HepG2 (cell line): ENCODE results near the gene NSD1. TPM values are rescaled to one million over a fixed set of nuclear protein-coding genes. Genes with fewer than 3 reads are reported as not detected.

Source experiments
- CAMTA2 ChIP-seq: sonication (generic); formaldehyde crosslinking; IDR thresholded peaks from 2 replicates; pipeline ENCODE4 v1.4.0; 2020; ENCODE audit warnings: mild to moderate bottlenecking, missing genetic modification reagents, borderline replicate concordance
- ETV5 ChIP-seq: IDR thresholded peaks from 2 replicates; pipeline ENCODE4 v1.6.1; 2018; ENCODE audit warnings: missing biosample characterization, missing genetic modification reagents, inconsistent platforms, borderline replicate concordance
- HOXA5 ChIP-seq: sonication (generic); formaldehyde crosslinking; IDR thresholded peaks from 2 replicates; pipeline ENCODE4 v1.4.0; 2020; ENCODE audit warnings: missing genetic modification reagents
- MBD4 ChIP-seq: IDR thresholded peaks from 2 replicates; pipeline ENCODE4 v1.6.1; 2012; ENCODE audit warnings: low read length, inconsistent platforms, borderline replicate concordance
- NFE2 ChIP-seq: sonication (generic); formaldehyde crosslinking; IDR thresholded peaks from 2 replicates; pipeline ENCODE4 v1.4.0; 2020; ENCODE audit warnings: missing genetic modification reagents
- SAP130 ChIP-seq: IDR thresholded peaks from 2 replicates; pipeline ENCODE4 v1.6.1; 2016; ENCODE audit warnings: low read depth
- SKI ChIP-seq: fragments of 450-650 bp; IDR thresholded peaks from one replicate; pipeline ENCODE4 v1.6.1; 2018; ENCODE audit warnings: mild to moderate bottlenecking; ENCODE audit not compliant: partially characterized antibody
- TGIF2 ChIP-seq: IDR thresholded peaks from 2 replicates; pipeline ENCODE4 v1.6.1; 2016; ENCODE audit warnings: control low read depth, missing compliant biosample characterization
- ZFP36L1 ChIP-seq: sonication (generic); formaldehyde crosslinking; IDR thresholded peaks from 2 replicates; pipeline ENCODE4 v1.8.0; 2022; ENCODE audit warnings: mild to moderate bottlenecking, missing genetic modification reagents, moderate library complexity
- ZMYM3 ChIP-seq: sonication (generic); formaldehyde crosslinking; IDR thresholded peaks from 2 replicates; pipeline ENCODE4 v1.5.1; 2020; ENCODE audit warnings: mild to moderate bottlenecking, missing genetic modification reagents
- ZSCAN22 ChIP-seq: sonication (generic); formaldehyde crosslinking; IDR thresholded peaks from 2 replicates; pipeline ENCODE4 v1.4.0; 2020; ENCODE audit warnings: mild to moderate bottlenecking, missing genetic modification reagents
- polyA plus RNA-seq, 8 experiments: library from polyadenylated mRNA; depleted of rRNA in 3 of 8; stranded (reverse) in 7 of 8; unstranded in 1 of 8; fragments of >200 nt; fragmentation: Illumina TruSeq in 4 of 8; extraction: Trizol in 4 of 8; gene quantifications; 2 replicates each; pipeline versions ENCODE4 v1.2.1 to v1.2.3, GENCODE V29; 2011 to 2016; ENCODE audit warnings: low read depth in 4 of 8, missing spikeins in 1 of 8, mixed read lengths in 1 of 8; ENCODE audit not compliant: insufficient read depth in 1 of 8
- total RNA-seq, 5 experiments: library from RNA; depleted of rRNA; stranded (reverse); fragments of >200 nt; fragmentation: Illumina TruSeq; extraction: Trizol; gene quantifications; 2 replicates each; pipeline ENCODE4 v1.2.3, GENCODE V29; 2016; ENCODE audit warnings: low read depth in 1 of 5
- TF ChIP-seq, protein P1 (sequence below): sonication (generic); formaldehyde crosslinking; IDR thresholded peaks from 2 replicates; pipeline ENCODE4 v1.5.0; 2020; ENCODE audit warnings: missing genetic modification reagents
- TF ChIP-seq, protein P2 (sequence below): sonication (generic); formaldehyde crosslinking; IDR thresholded peaks from 2 replicates; pipeline ENCODE4 v1.4.0; 2020; ENCODE audit warnings: missing genetic modification reagents, mild to moderate bottlenecking, borderline replicate concordance
- TF ChIP-seq, protein P3 (sequence below): sonication (generic); formaldehyde crosslinking; IDR thresholded peaks from 2 replicates; pipeline ENCODE4 v1.9.0; 2021; ENCODE audit warnings: missing genetic modification reagents, borderline replicate concordance
- TF ChIP-seq, protein P4 (sequence below): sonication (generic); IDR thresholded peaks from 2 replicates; pipeline ENCODE4 v1.6.1; 2016; ENCODE audit warnings: low read depth, borderline replicate concordance
- TF ChIP-seq, protein P5 (sequence below), 2 experiments: sonication (generic) in 1 of 2; formaldehyde crosslinking in 1 of 2; IDR thresholded peaks; 2 replicates each; pipeline versions ENCODE4 v1.5.1 to v1.6.1; 2011 to 2020; ENCODE audit warnings: borderline replicate concordance in 1 of 2, low read depth in 1 of 2, low read length in 1 of 2, mild to moderate bottlenecking in 1 of 2, missing genetic modification reagents in 1 of 2, moderate library complexity in 1 of 2

NSD1 gene
- total and polyA plus RNA-seq, 2 of the 13 experiments (the other 11 are each of a cell fraction or from before 2014, with no cell fraction given): 0.01 to 0.09 TPM

DNA sequence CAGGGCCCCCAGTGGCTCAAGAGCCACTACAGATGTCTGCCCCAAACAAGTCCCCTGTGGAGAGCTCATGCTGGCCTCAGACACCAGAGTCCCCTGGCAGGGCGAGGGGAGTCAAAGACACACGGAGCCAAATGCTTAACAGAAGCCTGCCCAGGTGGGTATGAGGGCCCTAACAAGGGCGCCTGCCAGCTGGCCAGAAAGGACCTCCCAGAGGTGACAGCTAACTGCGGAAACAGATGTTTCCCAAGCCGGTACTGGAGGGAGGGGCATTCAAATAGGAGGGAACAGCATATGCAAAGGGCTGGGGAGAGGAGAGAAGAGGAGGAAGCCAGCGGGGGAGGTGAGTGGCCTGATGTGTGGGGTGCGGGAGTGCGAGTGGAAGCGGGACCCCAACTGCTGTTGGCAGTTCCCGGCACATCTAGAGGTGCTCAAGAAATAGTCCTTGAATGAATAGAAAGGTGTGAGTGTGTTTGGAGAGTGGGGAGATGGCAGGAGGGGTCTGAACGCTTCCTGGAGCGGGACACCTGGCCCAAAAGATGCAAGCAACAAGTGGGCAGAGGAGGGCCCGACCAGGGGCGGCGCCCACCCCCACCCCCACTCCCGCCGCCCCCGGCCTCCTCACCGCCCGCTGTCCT is 177.3 kb downstream of the NSD1 start (continued):
- TF ChIP-seq, protein P1, sequence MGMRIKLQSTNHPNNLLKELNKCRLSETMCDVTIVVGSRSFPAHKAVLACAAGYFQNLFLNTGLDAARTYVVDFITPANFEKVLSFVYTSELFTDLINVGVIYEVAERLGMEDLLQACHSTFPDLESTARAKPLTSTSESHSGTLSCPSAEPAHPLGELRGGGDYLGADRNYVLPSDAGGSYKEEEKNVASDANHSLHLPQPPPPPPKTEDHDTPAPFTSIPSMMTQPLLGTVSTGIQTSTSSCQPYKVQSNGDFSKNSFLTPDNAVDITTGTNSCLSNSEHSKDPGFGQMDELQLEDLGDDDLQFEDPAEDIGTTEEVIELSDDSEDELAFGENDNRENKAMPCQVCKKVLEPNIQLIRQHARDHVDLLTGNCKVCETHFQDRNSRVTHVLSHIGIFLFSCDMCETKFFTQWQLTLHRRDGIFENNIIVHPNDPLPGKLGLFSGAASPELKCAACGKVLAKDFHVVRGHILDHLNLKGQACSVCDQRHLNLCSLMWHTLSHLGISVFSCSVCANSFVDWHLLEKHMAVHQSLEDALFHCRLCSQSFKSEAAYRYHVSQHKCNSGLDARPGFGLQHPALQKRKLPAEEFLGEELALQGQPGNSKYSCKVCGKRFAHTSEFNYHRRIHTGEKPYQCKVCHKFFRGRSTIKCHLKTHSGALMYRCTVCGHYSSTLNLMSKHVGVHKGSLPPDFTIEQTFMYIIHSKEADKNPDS (CRISPR knock-in tag): no peak
- TF ChIP-seq CAMTA2: no peak
- TF ChIP-seq ZFP36L1 (CRISPR knock-in tag): no peak
- TF ChIP-seq MBD4: no peak
- TF ChIP-seq, protein P2, sequence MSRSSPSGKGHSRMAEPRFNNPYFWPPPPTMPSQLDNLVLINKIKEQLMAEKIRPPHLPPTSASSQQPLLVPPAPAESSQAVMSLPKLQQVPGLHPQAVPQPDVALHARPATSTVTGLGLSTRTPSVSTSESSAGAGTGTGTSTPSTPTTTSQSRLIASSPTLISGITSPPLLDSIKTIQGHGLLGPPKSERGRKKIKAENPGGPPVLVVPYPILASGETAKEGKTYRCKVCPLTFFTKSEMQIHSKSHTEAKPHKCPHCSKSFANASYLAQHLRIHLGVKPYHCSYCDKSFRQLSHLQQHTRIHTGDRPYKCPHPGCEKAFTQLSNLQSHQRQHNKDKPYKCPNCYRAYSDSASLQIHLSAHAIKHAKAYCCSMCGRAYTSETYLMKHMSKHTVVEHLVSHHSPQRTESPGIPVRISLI (CRISPR knock-in tag): no peak
- no peak for TF ChIP-seq ETV5 (CRISPR knock-in tag)
- no peak for TF ChIP-seq NFE2
- TF ChIP-seq ZSCAN22 (CRISPR knock-in tag): no peak
- TF ChIP-seq, protein P3, sequence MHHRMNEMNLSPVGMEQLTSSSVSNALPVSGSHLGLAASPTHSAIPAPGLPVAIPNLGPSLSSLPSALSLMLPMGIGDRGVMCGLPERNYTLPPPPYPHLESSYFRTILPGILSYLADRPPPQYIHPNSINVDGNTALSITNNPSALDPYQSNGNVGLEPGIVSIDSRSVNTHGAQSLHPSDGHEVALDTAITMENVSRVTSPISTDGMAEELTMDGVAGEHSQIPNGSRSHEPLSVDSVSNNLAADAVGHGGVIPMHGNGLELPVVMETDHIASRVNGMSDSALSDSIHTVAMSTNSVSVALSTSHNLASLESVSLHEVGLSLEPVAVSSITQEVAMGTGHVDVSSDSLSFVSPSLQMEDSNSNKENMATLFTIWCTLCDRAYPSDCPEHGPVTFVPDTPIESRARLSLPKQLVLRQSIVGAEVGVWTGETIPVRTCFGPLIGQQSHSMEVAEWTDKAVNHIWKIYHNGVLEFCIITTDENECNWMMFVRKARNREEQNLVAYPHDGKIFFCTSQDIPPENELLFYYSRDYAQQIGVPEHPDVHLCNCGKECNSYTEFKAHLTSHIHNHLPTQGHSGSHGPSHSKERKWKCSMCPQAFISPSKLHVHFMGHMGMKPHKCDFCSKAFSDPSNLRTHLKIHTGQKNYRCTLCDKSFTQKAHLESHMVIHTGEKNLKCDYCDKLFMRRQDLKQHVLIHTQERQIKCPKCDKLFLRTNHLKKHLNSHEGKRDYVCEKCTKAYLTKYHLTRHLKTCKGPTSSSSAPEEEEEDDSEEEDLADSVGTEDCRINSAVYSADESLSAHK (CRISPR knock-in tag): no peak
- no peak for TF ChIP-seq SKI
- peak; percentile 65; the same call in 1 of the 2 replicates for TF ChIP-seq SAP130 (CRISPR knock-in tag)
- no peak for TF ChIP-seq ZMYM3 (CRISPR knock-in tag)
- TF ChIP-seq, protein P4, sequence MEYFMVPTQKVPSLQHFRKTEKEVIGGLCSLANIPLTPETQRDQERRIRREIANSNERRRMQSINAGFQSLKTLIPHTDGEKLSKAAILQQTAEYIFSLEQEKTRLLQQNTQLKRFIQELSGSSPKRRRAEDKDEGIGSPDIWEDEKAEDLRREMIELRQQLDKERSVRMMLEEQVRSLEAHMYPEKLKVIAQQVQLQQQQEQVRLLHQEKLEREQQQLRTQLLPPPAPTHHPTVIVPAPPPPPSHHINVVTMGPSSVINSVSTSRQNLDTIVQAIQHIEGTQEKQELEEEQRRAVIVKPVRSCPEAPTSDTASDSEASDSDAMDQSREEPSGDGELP: peak; percentile 76; the same call in 1 of the 2 replicates
- TF ChIP-seq HOXA5 (CRISPR knock-in tag): no peak
- 0 out of 2 replicates have a peak, but pooled peaks have one; percentile 22 for TF ChIP-seq TGIF2 (CRISPR knock-in tag)
- TF ChIP-seq, protein P5, sequence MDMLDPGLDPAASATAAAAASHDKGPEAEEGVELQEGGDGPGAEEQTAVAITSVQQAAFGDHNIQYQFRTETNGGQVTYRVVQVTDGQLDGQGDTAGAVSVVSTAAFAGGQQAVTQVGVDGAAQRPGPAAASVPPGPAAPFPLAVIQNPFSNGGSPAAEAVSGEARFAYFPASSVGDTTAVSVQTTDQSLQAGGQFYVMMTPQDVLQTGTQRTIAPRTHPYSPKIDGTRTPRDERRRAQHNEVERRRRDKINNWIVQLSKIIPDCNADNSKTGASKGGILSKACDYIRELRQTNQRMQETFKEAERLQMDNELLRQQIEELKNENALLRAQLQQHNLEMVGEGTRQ (IDR thresholded peaks at IDR 0.05; ENCODE audit: low read depth, low read length): no peak
- TF ChIP-seq, protein P5 (CRISPR knock-in tag; IDR thresholded peaks at IDR 0.05; ENCODE audit: borderline replicate concordance): no peak
